SH-SY5Y (cell line): ENCODE results near the gene HAPLN2.

Source experiments
- GATA2 ChIP-seq: IDR thresholded peaks from 2 replicates; pipeline ENCODE4 v1.6.1; 2011; ENCODE audit warnings: mild to moderate bottlenecking, low read depth, low read length
- GATA3 ChIP-seq: IDR thresholded peaks from 2 replicates; pipeline ENCODE4 v1.6.1; 2011; ENCODE audit warnings: low read depth, mild to moderate bottlenecking, low read length, moderate library complexity

Gene HAPLN2

DNA sequence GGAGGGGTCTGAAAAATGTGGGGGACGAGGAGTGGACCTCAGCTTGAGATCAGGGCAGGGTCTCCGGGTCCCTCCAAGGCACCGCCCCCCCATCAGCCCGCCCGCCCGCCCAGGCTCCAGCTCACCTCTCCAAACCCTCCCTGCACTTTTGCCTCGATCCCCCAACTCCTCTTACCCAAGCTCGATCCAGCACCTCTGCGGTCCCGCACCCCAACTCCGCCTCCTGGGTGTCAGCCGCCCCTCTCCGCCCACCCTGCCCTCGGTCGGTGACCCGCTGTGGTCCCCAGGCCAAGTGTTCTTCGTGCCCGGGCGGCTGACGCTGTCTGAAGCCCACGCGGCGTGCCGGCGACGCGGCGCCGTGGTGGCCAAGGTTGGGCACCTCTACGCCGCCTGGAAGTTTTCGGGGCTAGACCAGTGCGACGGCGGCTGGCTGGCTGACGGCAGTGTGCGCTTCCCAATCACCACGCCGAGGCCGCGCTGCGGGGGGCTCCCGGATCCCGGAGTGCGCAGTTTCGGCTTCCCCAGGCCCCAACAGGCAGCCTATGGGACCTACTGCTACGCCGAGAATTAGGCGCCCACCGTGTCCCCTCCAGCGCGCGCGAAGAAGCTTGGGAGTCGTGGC lies 5.7 kb downstream of the HAPLN2 start:
- TF ChIP-seq GATA3 (no peak), GATA2 (no peak)

- TF ChIP-seq GATA3 (no peak), GATA2 (no peak)
Measured at GRCh38 chr1:156625436-156626078, 6.3 kb downstream of the HAPLN2 start.

DNA sequence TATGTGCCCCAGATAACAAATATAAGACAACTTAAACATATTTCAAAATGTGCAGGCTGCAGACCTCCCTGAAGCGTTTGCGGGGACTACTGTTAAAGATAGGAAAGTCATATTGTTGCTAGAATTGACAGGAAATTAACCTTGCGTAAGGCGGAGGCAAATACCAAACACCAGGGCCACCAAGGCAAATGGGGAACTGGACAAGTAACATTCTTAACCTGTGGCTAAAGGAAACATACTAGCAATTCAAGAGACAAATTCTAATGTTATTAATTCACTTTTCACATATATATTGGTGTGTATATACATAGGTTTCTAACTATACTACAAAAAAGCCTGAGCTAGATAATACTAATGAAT lies 6.8 kb downstream of the HAPLN2 start:
- TF ChIP-seq GATA2 (no peak), GATA3 (no peak)

GRCh38 chr1:156627313-156627880 lies 8.2 kb downstream of the HAPLN2 start:
- TF ChIP-seq GATA3 (no peak), GATA2 (no peak)

- no peak for TF ChIP-seq GATA2
- no peak for TF ChIP-seq GATA3
Measured at GRCh38 chr1:156629823-156630449, 10.7 kb downstream of the HAPLN2 start.

DNA sequence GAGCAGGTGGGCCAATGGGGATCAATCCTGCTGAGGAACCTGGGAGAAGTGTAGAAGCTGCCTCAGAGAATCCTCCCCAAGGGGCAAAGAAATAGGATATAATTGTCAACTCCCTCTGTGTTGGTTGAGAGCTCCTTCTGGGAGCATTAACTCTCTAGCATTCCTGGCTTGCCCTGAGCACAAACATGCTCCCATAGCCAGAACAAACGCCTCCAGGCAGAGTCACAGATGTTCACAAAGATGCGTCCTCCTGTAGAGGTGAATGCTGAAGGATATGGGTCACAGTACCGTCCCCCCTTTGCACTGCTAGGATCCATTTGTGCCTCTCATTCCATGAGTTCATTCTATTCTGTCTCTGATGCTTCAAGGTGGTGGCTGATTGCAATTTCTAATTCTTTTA lies 13.1 kb downstream of the HAPLN2 start:
- TF ChIP-seq GATA2 = no peak
- no peak for TF ChIP-seq GATA3

DNA sequence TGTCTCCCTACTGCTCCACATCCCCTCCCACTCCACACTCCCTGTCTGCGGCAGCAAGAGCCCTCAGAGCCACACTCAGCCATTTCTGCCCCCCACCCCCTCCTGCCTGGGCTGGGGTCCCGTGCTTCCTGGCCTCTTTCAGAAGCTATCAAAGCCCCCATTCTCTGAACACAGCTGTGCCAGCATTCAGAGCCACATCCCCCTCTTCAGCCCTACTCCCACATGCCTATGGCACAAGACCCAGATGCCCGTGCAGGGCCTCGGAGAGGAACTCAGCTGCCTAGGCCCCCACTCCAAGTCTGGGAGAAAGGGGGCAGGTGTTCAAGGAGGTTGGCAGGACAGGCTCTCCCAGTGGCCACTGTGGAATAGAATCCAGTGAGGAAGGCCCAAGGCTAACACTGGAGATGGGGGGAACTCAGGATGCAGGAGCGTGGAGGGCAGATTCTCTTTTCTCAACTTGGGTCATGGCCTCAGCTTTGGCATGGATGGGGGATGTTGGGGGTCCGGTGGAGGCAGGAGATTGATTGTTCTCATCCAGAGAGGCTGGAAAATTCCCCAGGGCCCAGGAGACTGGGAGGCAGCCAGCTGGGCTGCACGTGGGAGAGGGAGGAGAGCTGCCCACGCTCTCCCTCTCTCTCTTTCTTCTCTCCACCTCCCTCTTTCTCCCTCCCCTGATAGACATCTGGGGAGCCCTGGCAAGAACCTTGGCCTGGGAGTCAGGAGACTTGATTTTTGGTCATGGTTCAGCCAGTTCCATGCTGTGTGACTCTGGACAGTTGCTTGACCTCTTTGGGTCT lies 19.2 kb downstream of the HAPLN2 start:
- TF ChIP-seq GATA2 (no peak), GATA3 (no peak)

DNA sequence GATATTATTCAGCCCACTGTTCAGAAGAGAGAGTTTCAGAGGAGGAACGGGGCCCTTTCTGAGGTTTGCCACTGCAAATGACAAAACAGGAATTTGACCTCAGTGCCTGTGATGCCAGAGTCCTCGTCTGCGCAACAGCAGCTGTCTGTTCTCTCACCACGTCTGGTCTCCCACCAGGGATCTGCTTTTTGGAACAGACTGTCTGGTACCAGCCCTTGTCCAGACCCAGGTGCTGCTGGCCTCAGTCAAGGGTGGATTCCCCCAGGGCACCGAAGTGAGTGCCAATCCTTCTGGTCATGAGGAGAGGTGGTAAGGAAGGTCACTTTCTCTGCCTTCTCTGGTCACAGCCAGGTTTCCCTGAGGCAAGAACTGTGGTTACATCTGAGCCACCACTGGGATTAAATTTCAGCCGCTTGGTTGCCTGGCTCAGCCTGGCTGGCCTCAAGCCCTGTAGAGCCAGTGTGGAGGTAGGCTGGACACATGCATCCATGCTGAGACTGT lies 20.4 kb downstream of the HAPLN2 start:
- TF ChIP-seq GATA3 (no peak), GATA2 (no peak)

GRCh38 chr1:156640842-156641706 lies 21.9 kb downstream of the HAPLN2 start:
- TF ChIP-seq GATA3 = no peak
- no peak for TF ChIP-seq GATA2

GRCh38 chr1:156641761-156642264 lies 22.6 kb downstream of the HAPLN2 start, which contains the start of gene BCAN:
BCAN (plus strand) TSS chr1:156642117; CDS start chr1:156646055, 3,938 bp downstream.
- no peak for TF ChIP-seq GATA2
- TF ChIP-seq GATA3 = no peak

- TF ChIP-seq GATA3 (no peak), GATA2 (no peak)
Measured at GRCh38 chr1:156642265-156643048, 23.2 kb downstream of the HAPLN2 start.

GRCh38 chr1:156643049-156643777 lies 24.0 kb downstream of the HAPLN2 start:
- TF ChIP-seq GATA3 (no peak), GATA2 (no peak)
